AG09319 (cell line): Measurements from ENCODE around the gene RPS21.

Experiments
- DNase-seq: peaks from one replicate; pipeline ENCODE4 v3.0.0-alpha.2; 2010; ENCODE audit warnings: low read depth; ENCODE audit errors: extremely low read depth
- CTCF ChIP-seq: IDR thresholded peaks from 2 replicates; pipeline ENCODE4 v1.5.1; 2011; ENCODE audit warnings: low read depth, mild to moderate bottlenecking, inconsistent platforms, low read length, moderate library complexity

Gene RPS21

GRCh38 chr20:62378215-62378614 lies 8.7 kb upstream of the RPS21 start:
- TF ChIP-seq CTCF: no peak
- no peak for DNase-seq

- no peak for DNase-seq
- TF ChIP-seq CTCF: no peak
Measured at GRCh38 chr20:62381202-62381797, 5.6 kb upstream of the RPS21 start.

- no peak for DNase-seq
Measured at GRCh38 chr20:62381842-62382241, 5.1 kb upstream of the RPS21 start.

GRCh38 chr20:62382306-62383198 lies 4.4 kb upstream of the RPS21 start:
- TF ChIP-seq CTCF: peak; percentile 93
- DNase-seq: no peak

More at GRCh38 chr20:62381842-62382241, 5.1 kb upstream of the RPS21 start:
- no peak for TF ChIP-seq CTCF

GRCh38 chr20:62387219-62387913 lies 463 bp downstream of the RPS21 start:
- no peak for TF ChIP-seq CTCF
- no peak for DNase-seq

GRCh38 chr20:62387933-62388635 lies 1.2 kb downstream of the RPS21 start:
- no peak for DNase-seq
- no peak for TF ChIP-seq CTCF
